IMR-90 (cell line): ENCODE measurements around the gene PTK7. TPM values are rescaled to one million over a fixed set of nuclear protein-coding genes. Genes with fewer than 3 reads are reported as not detected.

Experiments
- ATAC-seq: fragments of 200-7000 bp; cut with Tn5 transposase; 2 replicates; pipeline ENCODE4 v1.9.1; 2020; ENCODE audit warnings: low read depth, mild to moderate bottlenecking, moderate library complexity
- BruUV-seq: library from RNA; stranded (reverse); fragments of 400-500 nt; replicated peaks from 2 replicates; lab custom pipeline; 2021; lab: Mats Ljungman, UMichigan
- CTCF ChIA-PET: fragments of 300-600 bp; formaldehyde crosslinking; extraction: SDS; loops from one replicate; lab custom pipeline; 2021; ENCODE audit warnings: antibody characterized with exemption; lab: Yijun Ruan, JAX
- POLR2A ChIA-PET: fragments of 300-600 bp; sonication (Branson Sonifier 250); formaldehyde crosslinking; loops from one replicate; lab custom pipeline; 2022; ENCODE audit warnings: antibody characterized with exemption; ENCODE audit not compliant: unreplicated experiment; lab: Charles Lee
- DNase-seq: peaks from one replicate; pipeline ENCODE4 v3.0.0; 2013
- H2AFZ ChIP-seq: replicated peaks from 2 replicates; pipeline ENCODE3; 2013; ENCODE audit warnings: low read length, mild to moderate bottlenecking; ENCODE audit not compliant: poor library complexity
- H2AK5ac ChIP-seq: 2 replicates; pipeline ENCODE4 v1.6.1; 2013; ENCODE audit warnings: low read depth, low read length, inconsistent platforms
- H2AK9ac ChIP-seq: replicated peaks from 2 replicates; pipeline ENCODE3; 2013; ENCODE audit warnings: mild to moderate bottlenecking, low read depth, low read length, moderate library complexity; ENCODE audit not compliant: poor library complexity
- H2BK120ac ChIP-seq: 2 replicates; pipeline ENCODE4 v1.6.1; 2013; ENCODE audit warnings: low read depth, low read length, inconsistent platforms
- H2BK15ac ChIP-seq: 3 replicates; pipeline ENCODE4 v1.6.1; 2013; ENCODE audit warnings: low read depth, low read length, inconsistent platforms
- H2BK20ac ChIP-seq: 2 replicates; pipeline ENCODE4 v1.6.1; 2013; ENCODE audit warnings: low read depth, mild to moderate bottlenecking, inconsistent platforms, low read length, moderate library complexity
- H2BK5ac ChIP-seq: 2 replicates; pipeline ENCODE4 v1.6.1; 2013; ENCODE audit warnings: mild to moderate bottlenecking, low read depth, low read length, inconsistent platforms; ENCODE audit not compliant: poor library complexity, severe bottlenecking
- H3K14ac ChIP-seq: replicated peaks from 2 replicates; pipeline ENCODE4 v1.6.1; 2013; ENCODE audit warnings: low read depth, low read length, inconsistent platforms
- H3K18ac ChIP-seq: 2 replicates; pipeline ENCODE4 v1.6.1; 2013; ENCODE audit warnings: low read depth, low read length, control low read depth
- H3K23ac ChIP-seq: 2 replicates; pipeline ENCODE4 v1.6.1; 2013; ENCODE audit warnings: low read depth, low read length, inconsistent platforms
- H3K27ac ChIP-seq: 2 replicates; pipeline ENCODE4 v1.5.1; 2013; ENCODE audit warnings: mild to moderate bottlenecking, control low read depth, low read length; ENCODE audit not compliant: insufficient read depth
- H3K27me3 ChIP-seq: 2 replicates; pipeline ENCODE4 v1.6.1; 2013; ENCODE audit warnings: low read length; ENCODE audit not compliant: control insufficient read depth, insufficient read depth
- H3K36me3 ChIP-seq: 2 replicates; pipeline ENCODE4 v1.6.1; 2013; ENCODE audit warnings: low read length, mixed read lengths; ENCODE audit not compliant: control insufficient read depth, insufficient read depth
- H3K4ac ChIP-seq: 2 replicates; pipeline ENCODE4 v1.6.1; 2013; ENCODE audit warnings: low read depth, low read length, inconsistent platforms
- H3K4me1 ChIP-seq: 2 replicates; pipeline ENCODE4 v1.6.1; 2013; ENCODE audit warnings: low read length, mixed read lengths; ENCODE audit not compliant: control insufficient read depth, insufficient read depth
- H3K4me2 ChIP-seq: 2 replicates; pipeline ENCODE4 v1.6.1; 2013; ENCODE audit warnings: low read depth, mild to moderate bottlenecking, control low read depth, low read length, moderate library complexity
- H3K4me3 ChIP-seq: 2 replicates; pipeline ENCODE4 v1.5.1; 2013; ENCODE audit warnings: low read depth, mild to moderate bottlenecking, control low read depth, low read length, moderate library complexity; ENCODE audit not compliant: insufficient read depth
- H3K56ac ChIP-seq: 2 replicates; pipeline ENCODE4 v1.6.1; 2013; ENCODE audit warnings: low read length, inconsistent platforms; ENCODE audit not compliant: insufficient read depth; ENCODE audit errors: extremely low read depth
- H3K79me1 ChIP-seq, 2 experiments: 2 replicates each; pipeline ENCODE4 v1.6.1; 2013; ENCODE audit warnings: low read length in 2 of 2, inconsistent platforms in 1 of 2, low read depth in 1 of 2
- H3K9ac ChIP-seq: 2 replicates; pipeline ENCODE4 v1.6.1; 2013; ENCODE audit warnings: low read depth, low read length, control low read depth
- H3K9me1 ChIP-seq: 2 replicates; pipeline ENCODE4 v1.6.1; 2013; ENCODE audit warnings: low read length, inconsistent platforms; ENCODE audit not compliant: insufficient read depth
- H3K9me3 ChIP-seq: 2 replicates; pipeline ENCODE4 v1.6.1; 2013; ENCODE audit warnings: low read length; ENCODE audit not compliant: control insufficient read depth, insufficient read depth
- H4K20me1 ChIP-seq: 2 replicates; pipeline ENCODE4 v1.6.1; 2013; ENCODE audit warnings: low read length, inconsistent platforms; ENCODE audit not compliant: insufficient read depth
- H4K5ac ChIP-seq: 2 replicates; pipeline ENCODE4 v1.6.1; 2013; ENCODE audit warnings: mild to moderate bottlenecking, low read depth, low read length, control low read depth
- H4K8ac ChIP-seq, 2 experiments: 2 replicates each; pipeline ENCODE4 v1.6.1; 2013; ENCODE audit warnings: low read depth in 2 of 2, low read length in 2 of 2, control low read depth in 1 of 2, inconsistent platforms in 1 of 2
- H4K91ac ChIP-seq: 2 replicates; pipeline ENCODE4 v1.6.1; 2013; ENCODE audit warnings: low read depth, low read length, inconsistent platforms; ENCODE audit not compliant: insufficient read depth
- BHLHE40 ChIP-seq: fragments of 150-350 bp; IDR thresholded peaks from 2 replicates; pipeline ENCODE4 v1.6.1; 2016; ENCODE audit warnings: mild to moderate bottlenecking, low read depth, low read length
- CHD1 ChIP-seq: IDR thresholded peaks from 2 replicates; pipeline ENCODE4 v1.6.1; 2012; ENCODE audit warnings: low read depth, low read length, improper control_type of control experiment
- FOS ChIP-seq: fragments of 150-350 bp; IDR thresholded peaks from 2 replicates; pipeline ENCODE4 v1.6.1; 2016; ENCODE audit warnings: low read depth, low read length
- RCOR1 ChIP-seq: IDR thresholded peaks from 2 replicates; pipeline ENCODE4 v1.6.1; 2012; ENCODE audit warnings: mild to moderate bottlenecking, low read length, improper control_type of control experiment; ENCODE audit not compliant: insufficient replicate concordance
- RFX5 ChIP-seq: IDR thresholded peaks from 2 replicates; pipeline ENCODE4 v1.8.0; 2012; ENCODE audit warnings: low read depth, mild to moderate bottlenecking, low read length, moderate library complexity
- WGBS, 2 experiments: methylation state at CpG; one replicate each; pipeline versions ENCODE4 v1.1.5 to v1.1.7; 2013; ENCODE audit warnings: missing lambda C conversion rate in 2 of 2; ENCODE audit not compliant: insufficient read length in 1 of 2; ENCODE audit errors: extremely low coverage in 2 of 2; 5-methylcytosine and 5-hydroxymethylcytosine counted together
- dilution Hi-C: fragments of 300-500 bp; cut with HindIII; formaldehyde crosslinking; loops from one replicate; pipeline ENCODE4 v1.14.3; 2018; ENCODE audit warnings: low sequenced_read_pairs; ENCODE audit not compliant: unreplicated experiment
- in situ Hi-C: fragments of 300-500 bp; cut with MboI; formaldehyde crosslinking; loops from 3 replicates; pipeline ENCODE4 v1.14.3; 2019; ENCODE audit warnings: low sequenced_read_pairs, inconsistent platforms, mixed read lengths
- intact Hi-C: fragments of 100-400 bp; cut with micrococcal nuclease; formaldehyde crosslinking; loops from 2 replicates; pipeline ENCODE4 v1.10.0; 2022
- polyA plus RNA-seq, 3 experiments: library from polyadenylated mRNA; depleted of rRNA; stranded (reverse); fragments of >200 nt; gene quantifications; 2 replicates each; pipeline ENCODE4 v1.2.3, GENCODE V29; 2012; ENCODE audit warnings: low replicate concordance in 1 of 3
- total RNA-seq: library from RNA; depleted of rRNA; stranded (reverse); fragments of >200 nt; gene quantifications from 2 replicates; pipeline ENCODE4 v1.2.3, GENCODE V29; 2012

The PTK7 gene
- total and polyA plus RNA-seq, 2 of the 4 experiments (the other 2 are of a cell fraction) = 47.1 to 142 TPM

- no peak overlapping the region for H4K5ac ChIP-seq
- H3K27ac ChIP-seq = no peak overlapping the region
- peak overlapping the region; percentile 88 to 97; a peak in 3 of 4 replicates for H4K8ac ChIP-seq
- no peak overlapping the region for H2BK20ac ChIP-seq
- no peak for TF ChIP-seq CHD1
- TF ChIP-seq RCOR1 = no peak
- no peak for TF ChIP-seq FOS
- TF ChIP-seq RFX5 = no peak
- TF ChIP-seq BHLHE40 = no peak
- H3K27me3 ChIP-seq = no peaks in the 10 kb centered on the region
- H2BK120ac ChIP-seq = no peak overlapping the region
- no peak overlapping the region for H3K14ac ChIP-seq
- CTCF ChIA-PET = no interaction called here
- no peak overlapping the region for H2BK5ac ChIP-seq
- no peak overlapping the region for H3K56ac ChIP-seq
- ATAC-seq (no peak), DNase-seq (peak; percentile 19)
- intact Hi-C loops = no loop called here
- H3K9me3 ChIP-seq = no peaks in the 10 kb centered on the region
- H3K36me3 ChIP-seq = peaks cover 46% of the 10 kb centered on the region
- H3K4ac ChIP-seq = peak overlapping the region; percentile 27; the same call in 1 of the 2 replicates
- H4K91ac ChIP-seq = no peak overlapping the region
- peak overlapping the region; percentile 65; the same call in 1 of the 2 replicates for H3K23ac ChIP-seq
- peaks cover 2% of the 10 kb centered on the region for H3K9me1 ChIP-seq
- H3K4me2 ChIP-seq = no peak overlapping the region
- H2BK15ac ChIP-seq = no peak overlapping the region
- no peak overlapping the region; the same call in 1 of the 2 replicates for H2AK5ac ChIP-seq
- POLR2A ChIA-PET = no interaction called here
- no TSS peak for BruUV-seq
- H2AK9ac ChIP-seq = no peak overlapping the region
- in situ Hi-C loops = no loop called here
- H3K4me3 ChIP-seq = no peak overlapping the region
- peaks cover 17 to 59% of the 10 kb centered on the region in 2 experiments for H3K79me1 ChIP-seq
- WGBS, 2 experiments = 73% methylated on average over 2 of the region's 5 CpGs; no CpG with 5 or more reads in 1 of the 2 experiments
- H3K18ac ChIP-seq = no peak overlapping the region
- peaks cover 2% of the 10 kb centered on the region for H3K4me1 ChIP-seq
- H2AFZ ChIP-seq = no peak overlapping the region
- peaks cover 7% of the 10 kb centered on the region for H4K20me1 ChIP-seq
- H3K9ac ChIP-seq = 0 out of 2 replicates have a peak overlapping the region, but pooled peaks have one; percentile 9
- dilution Hi-C loops = no loop called here
Observed at GRCh38 chr6:43180985-43181384, 104.9 kb downstream of the PTK7 start.
